ENCODE results near the gene USP43. TPM values are rescaled to one million over a fixed set of nuclear protein-coding genes. Genes with fewer than 3 reads are reported as not detected.
A peak's percentile ranks its signal among the peaks of the same experiment; 100 is the strongest.

USP43 gene
- total RNA-seq, 2 experiments from 2014 or later: 0.08 to 0.17 TPM

DNA sequence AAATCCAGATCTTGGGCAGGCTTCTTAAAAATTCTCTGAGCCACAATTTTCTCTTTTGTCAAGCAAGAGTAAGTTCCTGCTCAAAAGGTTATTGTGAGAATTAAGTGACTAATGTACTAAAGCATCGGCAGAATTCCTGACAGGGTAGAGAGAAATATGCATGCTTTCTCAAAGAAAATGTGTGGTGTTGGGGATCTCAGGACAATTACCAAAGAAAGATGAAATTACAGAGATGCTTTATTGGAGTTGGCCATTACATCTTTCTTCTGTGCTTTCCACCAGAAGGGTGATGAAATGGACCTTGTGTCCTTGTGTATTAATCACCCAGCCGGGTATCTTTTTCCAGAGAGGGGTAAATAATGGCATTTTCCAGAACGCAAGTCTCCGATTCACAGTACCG lies 1.7 kb upstream of the USP43 start:
- ATAC-seq (ENCODE audit: poor library complexity) (no peak), DNase-seq (no peak)
- no peak overlapping the region for H3K27ac ChIP-seq (ENCODE audit: low read depth in 1 of 2, low read length in 2 of 2)
- Mint-ChIP-seq H3K9me3 (no peaks in the 10 kb centered on the region), H3K36me3 (ENCODE audit: low read depth) (no peaks in the 10 kb centered on the region), H3K27me3 (peaks cover 73% of the 10 kb centered on the region), H3K27ac (no peak overlapping the region), H3K4me1 (ENCODE audit: low read depth) (peaks cover 14% of the 10 kb centered on the region), H3K4me3 (peak overlapping the region; percentile 62)
- H3K36me3 ChIP-seq (ENCODE audit: insufficient read depth, low read length): no peaks in the 10 kb centered on the region
- POLR2A ChIA-PET: no interaction called here
- peaks cover 32 to 39% of the 10 kb centered on the region in 2 experiments for H3K27me3 ChIP-seq (ENCODE audit: control insufficient read depth in 1 of 2, insufficient read depth in 2 of 2, low read length in 2 of 2)
- TF ChIP-seq, protein P1, sequence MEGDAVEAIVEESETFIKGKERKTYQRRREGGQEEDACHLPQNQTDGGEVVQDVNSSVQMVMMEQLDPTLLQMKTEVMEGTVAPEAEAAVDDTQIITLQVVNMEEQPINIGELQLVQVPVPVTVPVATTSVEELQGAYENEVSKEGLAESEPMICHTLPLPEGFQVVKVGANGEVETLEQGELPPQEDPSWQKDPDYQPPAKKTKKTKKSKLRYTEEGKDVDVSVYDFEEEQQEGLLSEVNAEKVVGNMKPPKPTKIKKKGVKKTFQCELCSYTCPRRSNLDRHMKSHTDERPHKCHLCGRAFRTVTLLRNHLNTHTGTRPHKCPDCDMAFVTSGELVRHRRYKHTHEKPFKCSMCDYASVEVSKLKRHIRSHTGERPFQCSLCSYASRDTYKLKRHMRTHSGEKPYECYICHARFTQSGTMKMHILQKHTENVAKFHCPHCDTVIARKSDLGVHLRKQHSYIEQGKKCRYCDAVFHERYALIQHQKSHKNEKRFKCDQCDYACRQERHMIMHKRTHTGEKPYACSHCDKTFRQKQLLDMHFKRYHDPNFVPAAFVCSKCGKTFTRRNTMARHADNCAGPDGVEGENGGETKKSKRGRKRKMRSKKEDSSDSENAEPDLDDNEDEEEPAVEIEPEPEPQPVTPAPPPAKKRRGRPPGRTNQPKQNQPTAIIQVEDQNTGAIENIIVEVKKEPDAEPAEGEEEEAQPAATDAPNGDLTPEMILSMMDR (IDR thresholded peaks at IDR 0.05): no peak
- H3K4me3 ChIP-seq (ENCODE audit: low read length): no peak overlapping the region
- CTCF ChIA-PET: no interaction called here
- H3K4me1 ChIP-seq (ENCODE audit: insufficient read depth, low read length): peaks cover 17% of the 10 kb centered on the region
- H3K9me3 ChIP-seq (ENCODE audit: control insufficient read depth in 1 of 2, insufficient read depth in 1 of 2, low read length in 2 of 2): peaks cover 0 to 4% of the 10 kb centered on the region in 2 experiments
- intact Hi-C loops (cut with DNase I, micrococcal nuclease): no loop called here

DNA sequence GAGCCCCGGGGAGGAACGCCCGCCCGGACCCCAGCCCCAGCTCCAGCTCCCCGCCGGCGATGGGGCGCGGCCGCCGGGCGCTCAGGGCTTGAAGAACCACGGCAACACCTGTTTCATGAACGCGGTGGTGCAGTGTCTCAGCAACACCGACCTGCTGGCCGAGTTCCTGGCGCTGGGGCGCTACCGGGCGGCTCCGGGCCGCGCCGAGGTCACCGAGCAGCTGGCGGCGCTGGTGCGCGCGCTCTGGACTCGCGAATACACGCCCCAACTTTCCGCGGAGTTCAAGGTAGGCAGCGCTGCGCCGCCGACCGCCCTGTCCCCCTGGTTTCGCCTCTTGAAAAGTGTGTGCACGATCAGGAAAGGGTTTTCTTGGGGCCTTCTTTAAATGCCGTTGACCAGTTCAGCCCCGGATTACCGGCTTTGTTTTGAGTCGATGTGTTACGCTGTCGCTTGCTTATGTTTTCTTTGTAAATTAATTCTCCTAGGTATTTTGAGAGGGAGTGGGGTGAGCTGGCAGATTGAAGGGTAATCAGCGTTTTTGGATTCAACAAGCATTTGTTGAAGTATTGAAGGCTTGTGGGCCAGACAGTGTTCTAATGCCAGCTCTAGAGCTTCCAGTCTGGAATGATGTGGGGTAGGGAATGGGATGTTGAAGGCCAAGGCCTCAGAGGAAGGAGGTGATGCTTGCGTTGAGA lies 681 bp downstream of the USP43 start:
- TF ChIP-seq, protein P1 (IDR thresholded peaks at IDR 0.05): no peak
- H3K4me3 ChIP-seq (ENCODE audit: low read length): no peak overlapping the region
- Mint-ChIP-seq H3K4me1 (ENCODE audit: low read depth) (peaks cover 14% of the 10 kb centered on the region), H3K27me3 (peaks cover 62% of the 10 kb centered on the region), H3K36me3 (ENCODE audit: low read depth) (no peaks in the 10 kb centered on the region), H3K9me3 (no peaks in the 10 kb centered on the region), H3K27ac (no peak overlapping the region), H3K4me3 (peak overlapping the region; percentile 82)
- H3K9me3 ChIP-seq (ENCODE audit: control insufficient read depth in 1 of 2, insufficient read depth in 1 of 2, low read length in 2 of 2): no peaks in the 10 kb centered on the region
- no peaks in the 10 kb centered on the region for H3K36me3 ChIP-seq (ENCODE audit: insufficient read depth, low read length)
- ChIA-PET CTCF (no interaction called here), POLR2A (no interaction called here)
- ATAC-seq (ENCODE audit: poor library complexity): no peak
- H3K27me3 ChIP-seq (ENCODE audit: control insufficient read depth in 1 of 2, insufficient read depth in 2 of 2, low read length in 2 of 2): peaks cover 44% of the 10 kb centered on the region in 2 experiments
- DNase-seq: peak in 2 of 14 experiments; percentile 22 to 33
- H3K4me1 ChIP-seq (ENCODE audit: insufficient read depth, low read length): peaks cover 17% of the 10 kb centered on the region
- intact Hi-C loops (cut with DNase I, micrococcal nuclease): no loop called here
- H3K27ac ChIP-seq (ENCODE audit: low read depth in 1 of 2, low read length in 2 of 2): no peak overlapping the region

GRCh38 chr17:9646546-9646885 lies 1.2 kb downstream of the USP43 start:
- no peak for DNase-seq
- Histone ChIP-seq H3K27ac (ENCODE audit: low read depth in 1 of 2, low read length in 2 of 2) (no peak overlapping the region), H3K4me3 (ENCODE audit: low read length) (no peak overlapping the region), H3K4me1 (ENCODE audit: insufficient read depth, low read length) (peaks cover 17% of the 10 kb centered on the region), H3K36me3 (ENCODE audit: insufficient read depth, low read length) (no peaks in the 10 kb centered on the region), H3K27me3 (ENCODE audit: control insufficient read depth in 1 of 2, insufficient read depth in 2 of 2, low read length in 2 of 2) (peaks cover 43 to 44% of the 10 kb centered on the region in 2 experiments), H3K9me3 (ENCODE audit: control insufficient read depth in 1 of 2, insufficient read depth in 1 of 2, low read length in 2 of 2) (no peaks in the 10 kb centered on the region)
- TF ChIP-seq, protein P1 (IDR thresholded peaks at IDR 0.05): no peak
- Mint-ChIP-seq H3K27ac (no peak overlapping the region), H3K9me3 (no peaks in the 10 kb centered on the region), H3K4me1 (ENCODE audit: low read depth) (peaks cover 14% of the 10 kb centered on the region), H3K4me3 (peak overlapping the region; percentile 82), H3K36me3 (ENCODE audit: low read depth) (no peaks in the 10 kb centered on the region), H3K27me3 (peaks cover 65% of the 10 kb centered on the region)
- no peak for ATAC-seq (ENCODE audit: poor library complexity)
- intact Hi-C loops (cut with DNase I, micrococcal nuclease): no loop called here
- ChIA-PET CTCF (no interaction called here), POLR2A (no interaction called here)
